IPS-NIHi7 (cell line): ENCODE results near the gene GNA12.
"Not testable (repeated sequence)": the region's sequence is repeated elsewhere in the genome, so short reads cannot be mapped to it uniquely, and the experiment has no call there.

ENCODE experiments used
- DNase-seq: peaks from one replicate; pipeline ENCODE4 v3.0.0; 2012; ENCODE audit warnings: mixed read lengths; ENCODE audit errors: extremely low spot score

Gene GNA12

GRCh38 chr7:2754912-2755311 lies 89.2 kb downstream of the GNA12 start:
- DNase-seq: no peak

GRCh38 chr7:2754086-2754485 lies 90.0 kb downstream of the GNA12 start:
- DNase-seq: no peak

- no peak for DNase-seq
These were observed 91.0 kb downstream of the GNA12 start for GRCh38 chr7:2753148-2753547.

GRCh38 chr7:2751086-2751485 lies 93.0 kb downstream of the GNA12 start:
- no peak for DNase-seq

- DNase-seq: no peak
These were observed 94.1 kb downstream of the GNA12 start for GRCh38 chr7:2750004-2750407.

- not testable (repeated sequence) for DNase-seq
These were observed 95.4 kb downstream of the GNA12 start for GRCh38 chr7:2748684-2749083.

GRCh38 chr7:2743523-2744185 lies 100.5 kb downstream of the GNA12 start:
- DNase-seq: not testable (repeated sequence)

- DNase-seq: no peak
These were observed 105.2 kb downstream of the GNA12 start for GRCh38 chr7:2738766-2739549.

- DNase-seq: no peak
These were observed 106.2 kb downstream of the GNA12 start for GRCh38 chr7:2737771-2738540.

- not testable (repeated sequence) for DNase-seq
These were observed 106.9 kb downstream of the GNA12 start for GRCh38 chr7:2737005-2737743.

- no peak for DNase-seq
These were observed 107.6 kb downstream of the GNA12 start for GRCh38 chr7:2736411-2736914.

- no peak for DNase-seq
These were observed 108.4 kb downstream of the GNA12 start for GRCh38 chr7:2735744-2736143.

- DNase-seq: no peak
These were observed 109.1 kb downstream of the GNA12 start for GRCh38 chr7:2734751-2735571.

GRCh38 chr7:2734084-2734686 lies 109.9 kb downstream of the GNA12 start:
- DNase-seq: no peak

- no peak for DNase-seq
These were observed 111.0 kb downstream of the GNA12 start for GRCh38 chr7:2732959-2733584.

- DNase-seq: no peak
These were observed 111.7 kb downstream of the GNA12 start for GRCh38 chr7:2732388-2732787.

GRCh38 chr7:2730846-2731770 lies 113.0 kb downstream of the GNA12 start:
- DNase-seq: no peak

- no peak for DNase-seq
These were observed 114.0 kb downstream of the GNA12 start for GRCh38 chr7:2729893-2730716.
